KMS-11 (cell line): ENCODE measurements around the gene TOP1.
"Not testable (repeated sequence)": the region's sequence is repeated elsewhere in the genome, so short reads cannot be mapped to it uniquely, and the experiment has no call there.

ENCODE experiments used
- H2AFZ ChIP-seq: fragments of 200-600 bp; sonication (generic); 2 replicates; pipeline ENCODE4 v1.6.1; 2016; ENCODE audit warnings: antibody characterized with exemption, mixed run types, low read depth
- H3K27ac ChIP-seq: fragments of 200-600 bp; sonication (generic); 2 replicates; pipeline ENCODE4 v1.6.1; 2016; ENCODE audit warnings: mild to moderate bottlenecking, mixed run types
- H3K27me3 ChIP-seq: fragments of 200-600 bp; sonication (generic); 2 replicates; pipeline ENCODE4 v1.6.1; 2017; ENCODE audit warnings: mild to moderate bottlenecking, low read depth, mixed run types, moderate library complexity; ENCODE audit not compliant: insufficient read depth
- H3K36me3 ChIP-seq: fragments of 200-600 bp; sonication (generic); 2 replicates; pipeline ENCODE4 v1.6.1; 2017; ENCODE audit warnings: mild to moderate bottlenecking, mixed run types; ENCODE audit not compliant: insufficient read depth
- H3K4me1 ChIP-seq: fragments of 200-600 bp; sonication (generic); 2 replicates; pipeline ENCODE4 v1.6.1; 2016; ENCODE audit warnings: mild to moderate bottlenecking, low read depth, mixed run types; ENCODE audit not compliant: poor library complexity, severe bottlenecking
- H3K4me2 ChIP-seq: fragments of 200-600 bp; sonication (generic); 2 replicates; pipeline ENCODE4 v1.7.0; 2016; ENCODE audit warnings: mild to moderate bottlenecking, mixed run types
- H3K4me3 ChIP-seq: fragments of 200-600 bp; sonication (generic); IDR thresholded peaks from 2 replicates; pipeline ENCODE4 v1.6.1; 2017; ENCODE audit warnings: low read depth, low read length, mixed read lengths; ENCODE audit not compliant: insufficient read depth
- H3K79me2 ChIP-seq: fragments of 200-600 bp; sonication (generic); 2 replicates; pipeline ENCODE4 v1.6.1; 2016; ENCODE audit warnings: low read depth, mixed run types; ENCODE audit not compliant: insufficient read depth
- H3K9ac ChIP-seq: fragments of 200-600 bp; sonication (generic); 2 replicates; pipeline ENCODE4 v1.6.1; 2016; ENCODE audit warnings: mild to moderate bottlenecking, mixed run types
- H4K20me1 ChIP-seq: fragments of 200-600 bp; sonication (generic); 2 replicates; pipeline ENCODE4 v1.6.1; 2016; ENCODE audit warnings: mild to moderate bottlenecking, mixed run types; ENCODE audit not compliant: insufficient read depth
- CTCF ChIP-seq: fragments of 200-600 bp; sonication (generic); conservative IDR thresholded peaks from 2 replicates; pipeline ENCODE4 v1.6.1; 2017; ENCODE audit warnings: low read depth, mild to moderate bottlenecking, antibody characterized with exemption, low read length, moderate library complexity, mixed read lengths

Gene TOP1

GRCh38 chr20:41116282-41116956 lies 87.8 kb downstream of the TOP1 start:
- no peak overlapping the region for H3K9ac ChIP-seq
- no peak overlapping the region for H3K4me3 ChIP-seq
- H3K36me3 ChIP-seq: peaks cover 44% of the 10 kb centered on the region; the same call in 1 of the 2 replicates
- H3K4me2 ChIP-seq: no peak overlapping the region
- peaks cover 4% of the 10 kb centered on the region; the same call in 1 of the 2 replicates for H4K20me1 ChIP-seq
- no peaks in the 10 kb centered on the region for H3K27me3 ChIP-seq
- H3K79me2 ChIP-seq: no peaks in the 10 kb centered on the region
- no peak overlapping the region for H2AFZ ChIP-seq
- TF ChIP-seq CTCF: no peak
- no peaks in the 10 kb centered on the region for H3K4me1 ChIP-seq
- no peak overlapping the region for H3K27ac ChIP-seq

GRCh38 chr20:41118159-41118558 lies 89.5 kb downstream of the TOP1 start:
- H2AFZ ChIP-seq, H3K9ac ChIP-seq, H3K27me3 ChIP-seq, H3K4me1 ChIP-seq, H4K20me1 ChIP-seq, H3K79me2 ChIP-seq, H3K4me3 ChIP-seq, H3K4me2 ChIP-seq, H3K27ac ChIP-seq: not testable (repeated sequence)
- peaks cover 39% of the 10 kb centered on the region; the same call in 1 of the 2 replicates for H3K36me3 ChIP-seq

- H3K27ac ChIP-seq: no peak overlapping the region
- H3K27me3 ChIP-seq: no peaks in the 10 kb centered on the region
- no peak overlapping the region for H3K9ac ChIP-seq
- H3K4me1 ChIP-seq: no peaks in the 10 kb centered on the region
- H3K4me2 ChIP-seq: no peak overlapping the region
- H3K79me2 ChIP-seq: no peaks in the 10 kb centered on the region
- H2AFZ ChIP-seq: no peak overlapping the region
- no peak overlapping the region for H3K4me3 ChIP-seq
- peaks cover 4% of the 10 kb centered on the region; the same call in 1 of the 2 replicates for H4K20me1 ChIP-seq
- peaks cover 37% of the 10 kb centered on the region; the same call in 1 of the 2 replicates for H3K36me3 ChIP-seq
- no peak for TF ChIP-seq CTCF
Measured at GRCh38 chr20:41118632-41119031, 90.0 kb downstream of the TOP1 start.

GRCh38 chr20:41119614-41120561 lies 91.3 kb downstream of the TOP1 start:
- Histone ChIP-seq H3K27me3 (no peaks in the 10 kb centered on the region), H3K4me2 (no peak overlapping the region), H3K36me3 (peaks cover 37% of the 10 kb centered on the region; the same call in 1 of the 2 replicates), H3K4me3 (no peak overlapping the region), H2AFZ (no peak overlapping the region), H3K9ac (no peak overlapping the region), H3K4me1 (no peaks in the 10 kb centered on the region), H3K79me2 (no peaks in the 10 kb centered on the region), H3K27ac (no peak overlapping the region), H4K20me1 (peaks cover 4% of the 10 kb centered on the region; the same call in 1 of the 2 replicates)
- no peak for TF ChIP-seq CTCF
